B cell (primary cell): ENCODE results near the gene EML6. TPM values are rescaled to one million over a fixed set of nuclear protein-coding genes. Genes with fewer than 3 reads are reported as not detected.

ENCODE experiments used
- ATAC-seq: fragments of 200-7000 bp; cut with Tn5 transposase; one replicate; pipeline ENCODE4 v1.10.0; 2021; ENCODE audit warnings: low read depth, mild to moderate bottlenecking, moderate number of reproducible peaks, moderate library complexity
- CTCF ChIA-PET: fragments of 350-600 bp; sonication (Branson Sonifier 250); formaldehyde crosslinking; loops from one replicate; lab custom pipeline; 2021; ENCODE audit warnings: antibody characterized with exemption, inconsistent platforms; lab: Charles Lee
- POLR2A ChIA-PET: fragments of 350-600 bp; sonication (Branson Sonifier 250); formaldehyde crosslinking; loops from one replicate; lab custom pipeline; 2021; ENCODE audit warnings: antibody characterized with exemption; lab: Charles Lee
- DNase-seq: peaks from one replicate; pipeline ENCODE4 v3.0.0; 2013
- H2AFZ ChIP-seq: 2 replicates; pipeline ENCODE4 v1.6.1; 2012; ENCODE audit warnings: mild to moderate bottlenecking, low read depth, low read length; ENCODE audit not compliant: insufficient read depth, poor library complexity, severe bottlenecking
- H3K27ac ChIP-seq, 2 donors: 1 replicate in 1 of 2; 2 replicates in 1 of 2; pipeline ENCODE4 v1.5.1; 2012 to 2013; ENCODE audit warnings: low read length in 2 of 2, mild to moderate bottlenecking in 2 of 2, moderate library complexity in 1 of 2
- H3K27me3 ChIP-seq, 4 experiments: fragments of 200-600 bp in 1 of 4; sonication (generic) in 1 of 4; replicated peaks in 1 of 4; 1 replicate in 2 of 4; 2 replicates in 2 of 4; pipeline versions ENCODE4 v1.6.1 to v1.7.0; 2013 to 2016; ENCODE audit warnings: low read length in 3 of 4, mild to moderate bottlenecking in 2 of 4, mixed read lengths in 1 of 4, moderate library complexity in 1 of 4; ENCODE audit not compliant: insufficient read depth in 4 of 4, control insufficient read depth in 3 of 4; ENCODE audit errors: control extremely low read depth in 1 of 4
- H3K36me3 ChIP-seq, 2 experiments: replicated peaks in 1 of 2; 1 replicate in 1 of 2; 2 replicates in 1 of 2; pipeline versions ENCODE4 v1.6.1 to v1.7.1; 2013; ENCODE audit warnings: low read length in 1 of 2; ENCODE audit not compliant: insufficient read depth in 2 of 2, control insufficient read depth in 1 of 2; ENCODE audit errors: control extremely low read depth in 1 of 2, extremely low read depth in 1 of 2
- H3K4me1 ChIP-seq, 2 donors: fragments of 200-600 bp in 1 of 2; sonication (generic) in 1 of 2; 1 replicate in 1 of 2; 2 replicates in 1 of 2; pipeline versions ENCODE4 v1.5.1 to v1.6.1; 2013 to 2017; ENCODE audit warnings: low read length in 2 of 2; ENCODE audit not compliant: control insufficient read depth in 2 of 2, insufficient read depth in 2 of 2
- H3K4me2 ChIP-seq: replicated peaks from 2 replicates; pipeline ENCODE3; 2012; ENCODE audit warnings: mild to moderate bottlenecking, low read depth, low read length; ENCODE audit not compliant: poor library complexity, severe bottlenecking
- H3K4me3 ChIP-seq, 5 experiments: fragments of 200-600 bp in 1 of 5; sonication (generic) in 1 of 5; 1 replicate in 3 of 5; 2 replicates in 2 of 5; pipeline versions ENCODE4 v1.5.1 to v1.7.0; 2011 to 2016; ENCODE audit warnings: low read length in 4 of 5, mild to moderate bottlenecking in 4 of 5, low read depth in 2 of 5, control low read depth in 1 of 5, moderate library complexity in 1 of 5; ENCODE audit not compliant: insufficient read depth in 1 of 5; ENCODE audit errors: control extremely low read depth in 1 of 5, extremely low read depth in 1 of 5
- H3K79me2 ChIP-seq: fragments of 200-600 bp; sonication (generic); one replicate; pipeline ENCODE4 v1.6.0; 2016; ENCODE audit warnings: low read length; ENCODE audit not compliant: control insufficient read depth, insufficient read depth
- H3K9ac ChIP-seq: fragments of 200-600 bp; sonication (generic); 2 replicates; pipeline ENCODE4 v1.6.1; 2017; ENCODE audit warnings: mild to moderate bottlenecking, low read length, moderate library complexity
- H3K9me3 ChIP-seq, 3 donors: one replicate each; pipeline versions ENCODE4 v1.6.1 to v1.7.1; 2013; ENCODE audit warnings: low read length in 2 of 3; ENCODE audit not compliant: control insufficient read depth in 2 of 3, insufficient read depth in 1 of 3; ENCODE audit errors: control extremely low read depth in 1 of 3
- H4K20me1 ChIP-seq: 2 replicates; pipeline ENCODE4 v1.6.0; 2012; ENCODE audit warnings: mild to moderate bottlenecking, low read length; ENCODE audit not compliant: insufficient read depth, control insufficient read depth, poor library complexity, severe bottlenecking
- H3K27ac Mint-ChIP-seq: one replicate; pipeline ENCODE4 v1.8.0; 2021; ENCODE audit warnings: mixed read lengths
- H3K27me3 Mint-ChIP-seq: one replicate; pipeline ENCODE4 v1.8.0; 2021; ENCODE audit warnings: mixed read lengths
- H3K4me1 Mint-ChIP-seq: one replicate; pipeline ENCODE4 v1.8.0; 2021; ENCODE audit warnings: mixed read lengths
- H3K4me3 Mint-ChIP-seq: one replicate; pipeline ENCODE4 v1.8.0; 2021; ENCODE audit warnings: mixed read lengths
- H3K9me3 Mint-ChIP-seq: one replicate; pipeline ENCODE4 v1.8.0; 2022; ENCODE audit warnings: mixed read lengths; ENCODE audit not compliant: insufficient read depth
- CTCF ChIP-seq: fragments of 200-600 bp; IDR thresholded peaks from one replicate; pipeline ENCODE4 v1.8.0; 2022; ENCODE audit warnings: antibody characterized with exemption, mild to moderate bottlenecking
- EZH2 ChIP-seq: IDR thresholded peaks from 2 replicates; pipeline ENCODE4 v1.6.1; 2012; ENCODE audit warnings: borderline replicate concordance, low read depth, mild to moderate bottlenecking, moderate library complexity, low read length; ENCODE audit not compliant: insufficient read depth, poor library complexity, severe bottlenecking
- WGBS: methylation state at CpG from one replicate; pipeline ENCODE4 v1.1.5; 2013; ENCODE audit warnings: missing lambda C conversion rate; ENCODE audit not compliant: insufficient coverage; 5-methylcytosine and 5-hydroxymethylcytosine counted together
- intact Hi-C: fragments of 100-400 bp; cut with micrococcal nuclease; formaldehyde crosslinking; loops from one replicate; pipeline ENCODE4 v1.10.0; 2022
- polyA plus RNA-seq: library from polyadenylated mRNA; depleted of rRNA; stranded (reverse); fragments of >200 nt; gene quantifications from 2 replicates; pipeline ENCODE4 v1.2.3, GENCODE V29; 2012
- total RNA-seq, 2 donors: library from RNA; stranded (reverse); fragments of 120-200 nt in 1 of 2; gene quantifications; 1 replicate in 1 of 2; 2 replicates in 1 of 2; pipeline versions ENCODE4 v1.2.3 to v1.2.4, GENCODE V29; 2013 to 2022

EML6 gene
- total and polyA plus RNA-seq, 2 donors (not counting 1 experiment from before 2014, with no cell fraction given) = 42.5 to 53.7 TPM

- no peaks in the 10 kb centered on the region for H3K27me3 ChIP-seq
- Mint-ChIP-seq H3K4me3 (no peak overlapping the region), H3K9me3 (no peaks in the 10 kb centered on the region), H3K4me1 (peaks cover 28% of the 10 kb centered on the region), H3K27ac (peak overlapping the region; percentile 65), H3K27me3 (no peaks in the 10 kb centered on the region)
- TF ChIP-seq EZH2 (no peak), CTCF (no peak)
- peaks cover 0 to 21% of the 10 kb centered on the region in 2 experiments for H3K36me3 ChIP-seq
- H2AFZ ChIP-seq = no peak overlapping the region
- no peak overlapping the region for H3K4me2 ChIP-seq
- peaks cover 5% of the 10 kb centered on the region for H4K20me1 ChIP-seq
- ATAC-seq (no peak), DNase-seq (no peak)
- ChIA-PET POLR2A (no interaction called here), CTCF (interaction anchor here (2.0 kb wide), 1 partner anchor 191 kb away, joined by 4 read pairs; no protein-coding TSS in a partner anchor)
- no peaks in the 10 kb centered on the region for H3K9me3 ChIP-seq
- no peak overlapping the region for H3K27ac ChIP-seq
- intact Hi-C loops = no loop called here
- no peak overlapping the region for H3K4me3 ChIP-seq
- H3K4me1 ChIP-seq = peaks cover 0 to 6% of the 10 kb centered on the region in 2 donors
- WGBS = 100% methylated on average over 2 of the region's 4 CpGs
- peaks cover 5% of the 10 kb centered on the region for H3K79me2 ChIP-seq
- H3K9ac ChIP-seq = no peak overlapping the region
These were observed 252.4 kb downstream of the EML6 start for GRCh38 chr2:54975598-54976492.

- no CpG with 5 or more reads among the region's 2 CpGs for WGBS
- ATAC-seq (no peak), DNase-seq (no peak)
- H3K9me3 Mint-ChIP-seq = no peaks in the 10 kb centered on the region
- Histone ChIP-seq H4K20me1 (peaks cover 5% of the 10 kb centered on the region), H3K79me2 (peaks cover 5% of the 10 kb centered on the region), H3K9me3 (no peaks in the 10 kb centered on the region), H3K4me3 (no peak overlapping the region), H2AFZ (no peak overlapping the region), H3K4me1 (peaks cover 0 to 6% of the 10 kb centered on the region in 2 donors), H3K27ac (peak overlapping the region in 1 of 2 donors; percentile 8), H3K9ac (no peak overlapping the region), H3K4me2 (no peak overlapping the region), H3K27me3 (no peaks in the 10 kb centered on the region), H3K36me3 (peaks cover 3 to 26% of the 10 kb centered on the region in 2 experiments)
- H3K4me1 Mint-ChIP-seq = peaks cover 28% of the 10 kb centered on the region
- no peaks in the 10 kb centered on the region for H3K27me3 Mint-ChIP-seq
- no peak for TF ChIP-seq EZH2
- no peak for TF ChIP-seq CTCF
- CTCF ChIA-PET = interaction anchor here (2.0 kb wide), 1 partner anchor 190 kb away, joined by 4 read pairs; no protein-coding TSS in a partner anchor
- no peak overlapping the region for H3K4me3 Mint-ChIP-seq
- intact Hi-C loops = no loop called here
- POLR2A ChIA-PET = no interaction called here
- peak overlapping the region; percentile 39 for H3K27ac Mint-ChIP-seq
These were observed 253.7 kb downstream of the EML6 start for GRCh38 chr2:54977149-54977548.
